Measurements from ENCODE around the gene SLC13A2.

Gene SLC13A2

GRCh38 chr17:28470914-28471366, 2.5 kb upstream of the SLC13A2 start:
- DNase-seq, result peak; percentile 18

GRCh38 chr17:28471531-28472342, 1.7 kb upstream of the SLC13A2 start:
- no peak for DNase-seq

GRCh38 chr17:28472871-28473497, 460 bp upstream of the SLC13A2 start:
- no peak for DNase-seq

GRCh38 chr17:28474111-28474531, 677 bp downstream of the SLC13A2 start:
- DNase-seq, result no peak

- DNase-seq, result no peak
These were observed 1.9 kb downstream of the SLC13A2 start for GRCh38 chr17:28475151-28475900.

GRCh38 chr17:28476076-28476865, 2.8 kb downstream of the SLC13A2 start:
- DNase-seq, result no peak

- DNase-seq, result no peak
These were observed 4.5 kb downstream of the SLC13A2 start for GRCh38 chr17:28477928-28478327.

- no peak for DNase-seq
These were observed 5.5 kb downstream of the SLC13A2 start for GRCh38 chr17:28478712-28479615.

GRCh38 chr17:28480278-28480677, 6.8 kb downstream of the SLC13A2 start:
- DNase-seq, result no peak

- no peak for DNase-seq
These were observed 7.5 kb downstream of the SLC13A2 start for GRCh38 chr17:28480799-28481571.

- DNase-seq, result no peak
These were observed 9.2 kb downstream of the SLC13A2 start for GRCh38 chr17:28482551-28483199.

- DNase-seq, result no peak
These were observed 10.9 kb downstream of the SLC13A2 start for GRCh38 chr17:28484296-28484695.

- DNase-seq, result no peak
These were observed 11.6 kb downstream of the SLC13A2 start for GRCh38 chr17:28485049-28485448.

GRCh38 chr17:28487881-28488532, 14.6 kb downstream of the SLC13A2 start:
- no peak for DNase-seq

GRCh38 chr17:28488533-28489276, 15.3 kb downstream of the SLC13A2 start:
- DNase-seq, result no peak

- DNase-seq, result no peak
These were observed 17.8 kb downstream of the SLC13A2 start for GRCh38 chr17:28491286-28491685.

- no peak for DNase-seq
These were observed 18.4 kb downstream of the SLC13A2 start for GRCh38 chr17:28491860-28492259.

GRCh38 chr17:28492352-28493310, 19.2 kb downstream of the SLC13A2 start:
- no peak for DNase-seq

All from fibroblast of skin of right quadriceps (primary cell).